GM21576 (cell line): Measurements from ENCODE around the gene PCSK2.

ENCODE experiments used
- ATAC-seq: cut with Tn5 transposase; IDR thresholded peaks from one replicate; pipeline ENCODE4 v1.9.1; 2021; ENCODE audit warnings: mild to moderate bottlenecking, moderate library complexity; ENCODE audit not compliant: unreplicated experiment

PCSK2 gene

DNA sequence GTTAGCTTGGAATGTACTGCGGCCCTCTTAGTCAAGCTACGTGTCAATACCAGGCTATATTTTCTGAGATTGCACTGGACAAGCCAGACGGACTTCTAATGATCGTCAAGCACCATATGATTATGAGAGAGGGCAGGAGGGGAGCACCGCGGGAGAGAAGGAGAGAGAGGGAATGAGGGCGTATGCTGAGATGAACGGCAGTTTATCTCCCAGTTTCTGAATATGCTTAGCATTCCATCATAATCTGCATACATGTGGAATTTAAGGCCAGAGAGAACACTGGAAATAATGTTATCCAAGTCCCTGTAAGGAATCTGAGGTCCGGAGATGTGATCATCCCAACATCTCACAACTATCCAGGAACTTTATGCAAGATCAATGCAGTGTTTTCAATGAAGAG is 244.1 kb downstream of the PCSK2 start:
- ATAC-seq = no peak

DNA sequence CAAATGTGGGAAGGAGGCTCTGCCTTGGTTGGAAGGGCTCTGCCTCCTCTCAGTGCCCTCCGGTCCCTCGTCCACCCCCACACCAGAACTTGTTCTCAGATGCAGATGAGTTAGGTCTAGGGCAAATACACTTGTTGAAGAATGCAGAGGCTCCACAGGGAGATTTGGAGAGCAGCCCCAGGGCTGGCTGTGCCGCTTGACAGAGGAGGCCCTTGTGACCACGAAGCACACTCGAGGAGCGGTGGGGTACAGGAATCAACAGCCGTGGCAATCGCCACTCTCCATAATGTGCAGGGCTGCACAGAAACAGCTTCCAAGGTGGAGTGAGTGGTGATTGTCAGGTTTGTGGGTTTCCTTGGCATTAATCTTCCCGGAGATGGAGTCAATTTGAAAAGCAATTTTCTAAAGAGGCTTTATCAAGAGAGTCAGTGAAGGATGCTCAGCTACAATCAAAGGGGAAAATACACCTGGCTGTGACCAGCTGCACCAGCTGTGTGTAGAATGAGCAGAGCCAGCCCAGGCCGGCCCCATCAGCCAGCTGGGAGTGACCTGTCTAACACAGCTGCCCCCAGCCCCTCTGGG is 244.9 kb downstream of the PCSK2 start:
- no peak for ATAC-seq

DNA sequence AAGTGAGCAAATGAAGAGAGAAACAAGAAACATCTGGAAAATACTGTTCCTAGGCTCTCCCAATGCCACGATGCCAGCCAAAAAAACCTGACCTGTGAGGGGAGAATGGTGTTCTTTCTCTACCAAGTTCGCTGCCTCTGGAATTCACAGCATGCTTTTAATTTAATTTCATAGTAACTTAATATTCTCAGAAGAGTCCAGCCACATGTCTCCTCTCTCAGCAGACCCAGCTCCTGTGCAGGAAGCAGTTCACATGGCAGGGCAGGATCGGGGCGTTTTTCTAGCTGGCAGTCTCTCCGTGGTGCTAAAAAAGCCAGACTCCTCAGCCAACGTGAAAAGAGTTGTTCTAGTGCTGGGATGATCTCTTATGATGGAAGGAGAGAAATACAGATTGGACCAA is 246.8 kb downstream of the PCSK2 start:
- no peak for ATAC-seq

DNA sequence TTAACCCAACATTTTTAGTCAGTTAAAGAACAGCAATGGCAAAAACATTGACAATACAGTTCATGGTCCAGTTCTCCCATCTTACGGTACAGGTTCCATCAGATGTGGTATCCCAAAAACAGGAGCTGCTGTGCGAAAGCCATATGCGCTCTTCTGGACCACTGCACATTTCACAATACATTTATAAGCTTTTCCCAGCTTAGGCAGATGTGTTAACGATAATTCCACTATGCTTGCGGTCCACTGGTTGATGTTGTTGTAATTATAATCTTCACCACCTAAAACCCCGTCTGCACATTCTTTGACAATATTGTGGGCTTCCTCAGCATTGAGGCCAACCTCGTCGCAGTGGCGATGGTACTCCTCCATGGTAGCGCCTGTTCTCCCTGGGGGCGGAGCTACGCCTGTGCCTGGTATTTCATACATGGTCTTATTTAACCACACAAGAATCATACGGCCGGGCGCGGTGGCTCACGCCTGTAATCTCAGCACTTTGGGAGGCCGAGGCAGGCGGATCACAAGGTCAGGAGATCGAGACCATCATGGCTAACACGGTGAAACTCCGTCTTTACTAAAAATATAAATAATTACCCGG is 252.3 kb downstream of the PCSK2 start:
- ATAC-seq = no peak

DNA sequence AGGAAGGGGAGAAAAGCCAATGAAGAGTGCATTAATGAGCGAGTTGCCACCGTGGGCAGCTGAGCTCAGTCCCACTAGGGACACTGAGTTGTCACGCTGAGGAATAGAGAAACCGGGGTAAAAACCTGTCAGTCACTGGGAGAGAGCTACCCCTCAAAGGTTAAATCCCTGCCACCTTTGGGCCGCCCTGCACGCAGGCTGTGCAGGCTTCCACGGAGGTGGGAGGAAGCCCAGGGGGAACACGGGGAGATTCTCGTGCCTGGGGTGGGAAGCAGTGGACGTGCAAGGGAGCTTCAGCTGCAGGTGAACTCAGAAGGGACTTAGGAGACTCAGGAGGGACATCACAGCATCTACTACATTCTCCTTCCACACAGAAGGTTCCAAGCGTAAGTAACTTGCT is 253.9 kb downstream of the PCSK2 start:
- ATAC-seq = no peak

DNA sequence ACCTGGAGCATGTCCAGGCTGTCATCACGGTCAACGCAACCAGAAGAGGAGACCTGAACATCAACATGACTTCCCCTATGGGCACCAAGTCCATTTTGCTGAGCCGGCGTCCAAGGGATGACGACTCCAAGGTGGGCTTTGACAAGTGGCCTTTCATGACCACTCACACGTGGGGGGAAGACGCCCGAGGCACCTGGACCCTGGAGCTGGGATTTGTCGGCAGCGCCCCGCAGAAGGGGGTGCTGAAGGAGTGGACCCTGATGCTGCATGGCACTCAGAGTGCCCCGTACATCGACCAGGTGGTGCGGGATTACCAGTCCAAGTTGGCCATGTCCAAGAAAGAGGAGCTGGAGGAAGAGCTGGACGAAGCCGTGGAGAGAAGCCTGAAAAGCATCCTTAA is 254.8 kb downstream of the PCSK2 start:
- no peak for ATAC-seq

DNA sequence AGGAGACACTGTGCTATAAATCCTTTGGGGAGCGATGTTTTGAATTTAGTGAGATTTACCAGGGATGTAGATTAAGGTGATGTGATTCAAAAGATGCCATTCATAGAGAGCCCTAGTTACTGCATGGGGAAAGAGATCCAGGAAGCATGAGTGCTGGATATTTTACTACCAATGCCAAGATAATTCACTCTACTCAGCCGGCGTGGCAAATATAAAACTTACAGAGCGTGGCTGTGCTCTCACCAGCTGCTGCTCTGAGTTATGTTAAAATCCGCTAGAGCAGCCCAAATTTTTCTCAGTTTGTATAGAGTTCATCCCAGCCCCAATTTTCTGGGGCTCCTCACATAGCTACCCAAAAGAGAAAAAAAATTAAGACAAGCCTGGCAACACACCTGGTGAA is 255.7 kb downstream of the PCSK2 start:
- no peak for ATAC-seq

DNA sequence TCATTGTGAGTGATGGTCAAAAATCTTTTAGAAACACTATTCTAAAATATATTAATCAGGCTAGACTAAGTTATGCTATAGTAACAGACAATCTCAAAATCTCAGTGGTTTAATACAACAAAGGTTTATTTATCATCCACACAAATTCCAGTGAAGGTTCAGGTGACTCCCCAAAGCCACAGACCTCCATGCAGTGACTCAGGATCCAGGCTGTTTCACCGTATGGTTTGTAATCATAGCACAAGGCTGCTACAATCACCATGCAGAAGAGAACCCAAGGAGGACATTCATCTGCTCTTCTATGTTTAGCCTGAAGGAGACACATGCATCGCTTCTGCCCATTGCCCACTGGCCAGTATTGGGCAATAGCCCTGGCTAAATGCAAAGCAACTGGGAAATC is 258.2 kb downstream of the PCSK2 start:
- ATAC-seq = no peak

DNA sequence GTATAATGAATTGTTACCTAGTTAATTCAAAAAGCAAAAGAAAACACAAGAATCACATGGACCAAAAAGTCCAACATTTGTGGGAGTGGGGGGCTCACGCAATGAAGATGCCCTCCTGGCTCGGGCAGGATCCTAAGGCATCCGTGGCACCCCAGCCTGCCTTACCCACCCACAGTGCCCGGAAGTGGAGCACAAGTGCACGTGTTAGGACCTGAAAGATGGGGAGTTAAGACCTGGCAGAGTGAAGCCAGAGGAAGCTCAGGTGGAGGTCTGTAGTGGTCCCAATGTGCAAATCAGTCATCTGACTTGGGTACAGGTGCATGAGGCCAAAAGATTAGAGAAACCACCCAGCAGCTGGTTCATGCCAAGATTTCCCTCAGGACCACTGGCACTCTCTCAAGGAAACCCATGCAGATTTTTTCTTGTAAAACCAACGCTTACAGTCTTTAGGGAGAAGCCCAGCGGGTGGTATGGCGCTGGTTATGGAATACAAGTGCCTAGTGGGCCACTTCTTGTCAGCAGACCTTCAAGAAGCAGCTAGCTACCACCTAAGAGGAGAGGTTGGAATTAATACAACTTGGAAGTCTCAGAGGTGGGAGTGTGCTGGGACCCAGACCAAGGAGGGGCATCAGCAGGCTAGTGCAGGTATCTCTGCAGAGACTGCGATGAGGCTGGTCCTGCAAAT is 262.2 kb downstream of the PCSK2 start:
- no peak for ATAC-seq

DNA sequence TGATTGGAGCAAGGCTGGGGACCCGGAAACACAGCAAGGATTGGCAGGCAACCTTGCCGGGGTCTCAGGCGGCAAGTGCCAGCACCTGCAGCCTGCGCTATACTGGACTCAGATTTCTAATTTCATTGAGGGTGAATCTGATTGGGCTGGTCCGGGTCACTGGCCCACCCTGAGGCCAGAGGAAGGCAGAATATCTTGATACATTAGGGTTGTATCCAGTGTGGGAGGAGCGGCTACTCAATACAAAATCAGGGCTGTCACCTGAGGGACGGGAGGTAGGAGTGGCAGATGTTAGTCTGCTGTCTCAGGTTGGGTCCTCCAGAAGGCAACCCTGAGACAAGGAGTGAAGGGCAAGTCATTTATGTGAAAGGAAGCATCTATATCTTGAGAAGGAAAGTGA is 263.7 kb downstream of the PCSK2 start:
- no peak for ATAC-seq

DNA sequence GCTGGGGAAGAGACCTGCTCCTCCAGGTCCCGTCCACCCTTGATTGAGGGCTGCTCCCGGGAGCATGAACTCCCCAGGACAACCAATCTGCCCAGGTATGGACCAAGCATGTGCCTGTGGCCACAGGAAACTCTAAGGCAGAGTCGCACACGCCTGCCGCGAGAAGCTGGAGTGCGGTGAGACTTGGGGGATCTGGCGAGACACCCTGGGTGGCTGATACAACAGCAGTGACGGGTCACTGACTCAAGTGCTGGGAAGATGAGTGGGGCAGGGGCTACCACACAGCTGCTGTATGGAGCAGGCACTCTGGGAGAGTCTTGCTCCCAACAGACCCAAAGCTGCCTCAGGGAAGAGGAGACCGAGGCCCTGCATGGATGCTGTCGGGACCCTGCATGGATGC is 264.2 kb downstream of the PCSK2 start:
- ATAC-seq = no peak

DNA sequence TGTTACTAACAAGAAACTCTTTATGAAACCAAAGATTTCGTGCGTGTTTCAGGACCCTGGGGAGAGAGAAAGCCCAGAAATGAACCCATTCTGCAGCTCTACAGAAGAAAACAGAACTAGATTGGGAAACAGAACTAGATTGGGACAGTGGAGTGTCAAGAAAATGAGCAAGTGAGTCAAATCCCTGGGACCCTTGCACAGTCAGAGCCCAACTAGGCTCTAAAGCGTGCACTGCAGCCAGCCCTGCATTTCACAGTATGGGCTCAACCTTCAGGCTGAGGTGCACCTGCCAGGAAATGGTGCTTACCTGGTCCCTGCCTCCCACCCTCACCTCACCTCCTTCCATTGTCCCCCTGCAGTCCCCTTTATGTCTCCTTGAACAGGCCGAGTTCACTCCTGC is 264.6 kb downstream of the PCSK2 start:
- no peak for ATAC-seq

DNA sequence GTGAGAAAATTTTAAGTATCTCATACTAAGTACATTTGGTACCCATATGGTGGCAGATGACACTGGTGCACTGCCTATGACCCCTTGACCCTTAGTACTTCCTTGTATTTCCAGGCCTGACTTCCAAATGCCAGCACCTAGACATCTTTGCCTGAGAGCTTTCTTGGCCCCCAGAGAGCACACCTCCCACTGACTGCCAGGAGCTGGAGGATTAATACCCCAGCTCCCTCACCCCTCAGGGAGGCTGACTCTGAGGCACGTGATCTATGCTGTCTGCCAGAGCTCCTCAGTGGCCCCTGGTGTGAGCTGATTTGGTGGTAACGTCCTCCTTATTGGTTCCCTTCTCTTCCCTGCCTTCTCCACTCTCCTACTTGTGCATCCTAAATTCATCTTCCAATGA is 266.3 kb downstream of the PCSK2 start:
- ATAC-seq = no peak

DNA sequence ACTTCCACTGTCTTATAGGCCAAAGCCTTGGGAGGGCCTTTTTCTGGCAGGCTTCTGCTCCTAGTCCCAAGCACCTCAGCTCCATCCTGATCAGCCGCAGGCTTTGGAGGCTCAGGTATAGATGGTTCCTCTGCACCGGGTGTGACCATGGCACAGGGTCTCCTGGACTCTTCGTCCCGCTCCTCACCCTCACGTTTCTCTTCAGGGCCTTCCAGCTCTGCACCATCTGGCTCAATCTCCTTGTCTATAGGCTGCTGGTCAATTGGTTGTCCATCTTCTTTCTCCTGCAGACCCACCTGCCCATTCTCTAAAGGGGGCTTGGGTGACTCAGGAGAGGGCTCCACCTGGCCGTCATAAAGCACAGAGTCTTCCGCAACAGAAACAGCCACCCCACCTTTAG is 267.4 kb downstream of the PCSK2 start:
- no peak for ATAC-seq

DNA sequence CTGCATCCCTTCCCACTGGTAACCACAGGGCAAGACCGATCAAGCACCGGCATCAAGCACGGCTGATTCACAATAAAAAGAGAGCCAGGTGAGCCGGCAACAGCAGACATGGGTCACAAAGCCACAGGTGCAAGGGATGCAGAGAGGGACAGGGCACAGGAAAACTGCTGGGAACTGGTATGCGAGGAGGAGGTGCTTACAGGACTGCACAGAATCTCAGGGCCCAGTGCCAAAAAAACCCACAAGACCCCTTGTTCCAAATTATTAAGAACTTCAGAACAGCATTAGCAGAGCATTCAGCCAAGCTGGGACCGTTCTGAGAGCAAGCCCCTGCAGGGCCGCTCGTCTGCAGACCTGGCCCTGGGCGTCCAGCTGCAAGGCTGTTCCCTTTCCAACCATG is 269.0 kb downstream of the PCSK2 start:
- ATAC-seq = no peak

DNA sequence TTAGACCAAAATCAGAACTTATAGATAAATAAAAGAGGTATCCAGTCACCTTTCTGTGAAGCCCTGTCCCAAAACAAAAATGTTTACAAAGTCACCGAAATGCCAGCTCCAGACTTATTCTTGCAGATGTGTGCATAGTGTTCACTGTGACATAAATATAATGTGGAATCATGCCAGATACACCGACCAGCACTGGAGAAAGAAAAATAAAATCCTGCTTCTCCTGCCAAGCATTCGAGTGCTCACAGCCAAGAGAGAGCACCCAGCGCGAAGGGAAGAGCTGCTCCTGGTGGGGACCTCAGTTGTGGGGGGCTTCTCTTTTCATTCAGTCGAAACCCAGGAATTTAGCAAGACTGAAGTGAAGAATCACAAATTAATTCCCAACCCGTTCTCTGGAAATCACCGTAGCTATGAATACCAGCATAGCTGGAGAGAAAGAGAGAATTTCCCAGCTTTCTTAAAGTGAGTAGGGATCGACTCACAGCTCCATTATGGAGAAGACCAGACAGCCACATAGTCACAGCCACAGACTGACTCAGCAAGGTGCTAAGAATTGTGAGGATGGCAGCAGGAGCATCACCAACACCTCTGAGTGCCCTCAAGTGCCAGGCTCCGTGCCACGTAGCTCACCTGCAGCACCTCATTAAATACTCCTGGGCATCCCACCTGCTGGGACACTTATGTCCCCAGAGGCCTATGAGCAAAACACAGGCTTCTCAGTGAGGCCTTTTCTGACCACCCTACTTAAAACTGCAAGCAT is 271.2 kb downstream of the PCSK2 start:
- no peak for ATAC-seq

DNA sequence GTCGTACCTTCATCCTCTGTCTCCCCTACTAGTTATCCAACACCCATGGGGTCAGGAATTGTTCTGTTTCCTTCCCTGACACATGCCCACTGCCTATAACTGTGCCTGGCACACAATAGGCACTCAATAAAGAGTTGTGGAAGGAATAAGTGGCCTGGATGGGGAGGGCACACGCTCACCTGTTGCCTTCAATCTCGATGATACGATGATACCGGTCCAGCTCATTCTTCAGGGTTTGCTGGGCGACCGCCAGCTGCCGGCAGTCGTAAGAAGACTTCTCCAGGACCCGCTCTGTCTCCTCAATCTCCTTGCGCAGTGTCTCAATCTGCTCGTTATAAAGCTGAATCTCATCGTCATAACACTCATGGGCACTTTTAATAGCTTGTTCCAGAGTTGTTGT is 271.8 kb downstream of the PCSK2 start:
- ATAC-seq = no peak

DNA sequence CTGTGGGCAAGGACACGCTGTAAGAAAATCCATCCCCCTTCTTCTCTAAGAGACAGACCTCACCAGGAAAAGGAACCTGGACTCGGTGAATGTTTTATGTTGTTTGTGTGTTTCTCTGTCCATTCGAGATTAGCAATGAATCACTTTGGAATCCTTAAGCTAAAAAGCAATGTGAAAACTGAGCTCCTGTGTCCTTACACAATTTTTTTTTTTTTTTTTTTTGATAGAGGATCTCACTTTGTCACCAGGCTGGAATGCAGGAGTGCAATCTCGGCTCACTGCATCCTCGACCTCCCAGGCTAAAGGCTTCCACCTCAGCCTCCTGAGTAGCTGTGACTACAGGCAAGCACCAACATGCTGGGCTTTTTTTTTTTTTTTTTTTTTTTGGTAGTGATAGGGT is 272.2 kb downstream of the PCSK2 start:
- no peak for ATAC-seq

DNA sequence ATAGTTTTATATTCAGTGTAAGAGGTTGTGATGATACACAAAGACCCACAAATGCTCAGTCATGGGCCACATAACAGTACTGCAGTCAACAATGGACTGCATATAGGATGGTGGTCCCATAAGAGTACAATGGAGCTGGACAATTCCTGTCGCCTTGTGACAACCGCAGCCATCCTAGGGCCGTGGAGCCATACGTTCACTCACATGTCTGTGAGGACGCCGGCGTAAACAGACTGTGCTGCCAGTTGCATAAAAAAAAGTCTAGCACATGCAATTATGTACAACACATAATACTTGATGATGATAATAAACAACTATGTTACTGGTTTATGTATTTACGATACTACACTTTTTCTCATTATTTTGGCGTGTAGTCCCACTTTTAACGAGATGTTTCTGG is 273.4 kb downstream of the PCSK2 start:
- no peak for ATAC-seq

DNA sequence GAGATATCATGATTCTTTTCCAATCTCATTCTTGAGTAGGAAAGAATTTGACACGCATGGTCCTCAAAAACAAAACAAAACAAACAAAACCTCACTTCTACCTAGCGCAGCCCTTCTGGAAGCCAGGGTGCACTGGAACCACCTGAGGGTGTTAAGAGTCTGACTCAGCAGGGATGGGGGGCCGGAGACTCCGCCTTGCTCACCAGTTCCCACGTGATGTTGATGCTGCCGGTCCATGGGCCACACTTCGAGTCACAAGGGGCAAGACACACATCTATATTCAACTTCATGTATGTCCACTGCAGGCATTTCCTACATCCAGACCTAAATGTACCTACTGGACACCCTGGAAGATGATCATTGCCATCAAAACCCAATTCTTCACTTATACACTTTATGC is 274.0 kb downstream of the PCSK2 start:
- ATAC-seq = no peak

DNA sequence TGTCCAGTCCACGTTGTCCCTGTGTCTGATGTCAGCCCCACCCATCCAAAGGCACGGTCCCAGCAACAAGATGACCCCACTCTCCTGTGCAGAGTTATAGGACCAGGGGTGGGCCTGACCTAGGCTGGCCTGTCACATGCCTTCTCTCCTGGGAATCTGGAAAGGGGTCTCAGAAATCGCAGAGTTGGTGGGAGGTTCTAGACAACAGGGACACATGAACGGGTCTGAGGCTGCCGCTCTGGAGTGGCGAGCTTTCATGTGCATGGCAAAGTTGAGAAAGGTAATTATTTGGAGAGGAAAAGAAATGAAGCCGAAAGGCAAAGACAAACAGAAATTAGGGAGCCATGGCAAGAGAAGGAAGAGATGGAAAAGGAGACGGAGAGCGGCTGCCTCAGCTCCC is 274.9 kb downstream of the PCSK2 start:
- ATAC-seq = no peak

DNA sequence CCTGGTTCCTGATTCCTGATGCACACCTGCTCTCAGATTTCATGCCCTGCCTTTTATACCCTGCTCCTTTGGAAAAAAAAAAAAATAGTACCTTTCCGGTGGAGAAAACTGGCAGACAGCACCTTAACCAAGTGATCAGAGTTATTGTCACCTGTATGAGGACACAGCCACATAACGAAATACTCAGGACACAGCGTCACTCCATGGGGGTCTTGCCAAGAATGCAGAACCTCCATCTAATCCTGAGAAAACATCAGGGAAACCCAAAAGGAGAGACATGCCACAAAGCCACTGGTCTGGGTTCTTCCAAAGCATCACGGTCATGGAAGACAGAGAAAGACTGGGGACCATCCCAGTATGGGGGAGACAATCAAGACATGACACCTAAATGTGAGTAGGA is 275.3 kb downstream of the PCSK2 start:
- no peak for ATAC-seq
